Left ventricle myocardium inferior (tissue), 1 donor: Measurements from ENCODE around the gene DAD1. TPM values are rescaled to one million over a fixed set of nuclear protein-coding genes. Genes with fewer than 3 reads are reported as not detected.

Experiments
- DNase-seq: peaks from one replicate; pipeline ENCODE4 v3.0.0-alpha.2; 2020
- H3K27ac ChIP-seq: fragments of 200-600 bp; replicated peaks from 2 replicates; pipeline ENCODE4 v1.8.0; 2021
- H3K27me3 ChIP-seq: fragments of 200-600 bp; 2 replicates; pipeline ENCODE4 v1.8.0; 2021; ENCODE audit warnings: low read depth
- H3K36me3 ChIP-seq: fragments of 200-600 bp; 2 replicates; pipeline ENCODE4 v1.8.0; 2021
- H3K4me1 ChIP-seq: fragments of 200-600 bp; 2 replicates; pipeline ENCODE4 v1.8.0; 2021
- H3K4me3 ChIP-seq: fragments of 200-600 bp; 2 replicates; pipeline ENCODE4 v1.8.0; 2021; ENCODE audit warnings: mild to moderate bottlenecking, moderate library complexity
- H3K9me3 ChIP-seq: fragments of 200-600 bp; replicated peaks from 2 replicates; pipeline ENCODE4 v1.8.0; 2021
- CTCF ChIP-seq: fragments of 200-600 bp; IDR thresholded peaks from 2 replicates; pipeline ENCODE4 v1.8.0; 2021; ENCODE audit warnings: antibody characterized with exemption, mild to moderate bottlenecking, borderline replicate concordance
- intact Hi-C: fragments of 100-400 bp; cut with micrococcal nuclease; formaldehyde crosslinking; loops from one replicate; pipeline ENCODE4 v1.11.0; 2022
- total RNA-seq: library from RNA; stranded (reverse); fragmentation: NEBNext Ultra II Directional; extraction: Animal tissue kit (Norgen Biotek cat#: 25700); gene quantifications from one replicate; pipeline ENCODE4 v1.2.1, GENCODE V29; 2021
- donor health status: DM: no; HTN: yes; CAD: no; lungs with severe emphysema.

The DAD1 gene
- total RNA-seq, 1 donor from 2014 or later: 118 TPM

DNA sequence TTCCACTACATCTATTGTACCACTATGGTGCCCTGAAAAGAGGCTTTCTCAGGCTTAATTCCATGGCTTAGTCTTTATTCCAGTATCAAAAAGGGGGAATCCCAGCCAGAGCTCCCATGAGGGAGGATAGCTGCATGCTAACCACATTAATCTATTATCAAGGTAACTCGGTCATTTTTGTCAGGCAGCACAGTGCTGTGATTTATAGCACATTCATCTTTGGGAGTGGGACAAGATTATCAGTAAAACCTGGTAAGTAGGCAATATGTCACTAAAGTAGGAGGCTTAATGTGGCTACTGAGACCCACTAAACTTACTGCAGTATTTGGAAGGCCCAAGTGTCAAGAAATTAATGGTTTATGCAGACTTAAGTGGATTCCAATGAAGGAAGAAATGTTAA is 58.9 kb downstream of the DAD1 start:
- TF ChIP-seq CTCF: no peak
- H3K9me3 ChIP-seq: no peaks in the 10 kb centered on the region
- H3K4me1 ChIP-seq: peaks cover 15% of the 10 kb centered on the region
- intact Hi-C loops: no loop called here
- H3K27ac ChIP-seq: no peak overlapping the region
- no peak overlapping the region for H3K4me3 ChIP-seq
- no peak for DNase-seq
- no peaks in the 10 kb centered on the region for H3K27me3 ChIP-seq
- H3K36me3 ChIP-seq: no peaks in the 10 kb centered on the region

DNA sequence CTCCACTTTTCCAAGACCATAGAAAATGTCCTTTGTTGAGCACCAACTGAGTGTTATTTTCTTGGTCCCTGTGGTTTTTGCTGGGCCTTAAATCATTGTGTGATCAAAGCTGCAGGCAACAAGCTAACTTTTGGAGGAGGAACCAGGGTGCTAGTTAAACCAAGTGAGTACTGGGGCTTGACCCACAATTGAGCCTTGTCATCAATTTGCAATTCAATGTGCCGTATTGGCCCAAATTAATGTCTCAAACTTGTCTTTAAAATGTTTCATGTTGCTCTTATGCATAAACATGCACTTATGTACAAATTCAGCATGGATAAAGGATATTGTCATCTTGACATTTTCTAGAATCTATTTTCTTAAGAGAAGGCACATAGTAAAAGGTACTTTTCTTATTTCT is 62.3 kb downstream of the DAD1 start:
- Histone ChIP-seq H3K36me3 (no peaks in the 10 kb centered on the region), H3K27me3 (no peaks in the 10 kb centered on the region), H3K4me1 (peaks cover 2% of the 10 kb centered on the region), H3K27ac (no peak overlapping the region), H3K4me3 (no peak overlapping the region), H3K9me3 (no peaks in the 10 kb centered on the region)
- DNase-seq: no peak
- no peak for TF ChIP-seq CTCF
- intact Hi-C loops: no loop called here

DNA sequence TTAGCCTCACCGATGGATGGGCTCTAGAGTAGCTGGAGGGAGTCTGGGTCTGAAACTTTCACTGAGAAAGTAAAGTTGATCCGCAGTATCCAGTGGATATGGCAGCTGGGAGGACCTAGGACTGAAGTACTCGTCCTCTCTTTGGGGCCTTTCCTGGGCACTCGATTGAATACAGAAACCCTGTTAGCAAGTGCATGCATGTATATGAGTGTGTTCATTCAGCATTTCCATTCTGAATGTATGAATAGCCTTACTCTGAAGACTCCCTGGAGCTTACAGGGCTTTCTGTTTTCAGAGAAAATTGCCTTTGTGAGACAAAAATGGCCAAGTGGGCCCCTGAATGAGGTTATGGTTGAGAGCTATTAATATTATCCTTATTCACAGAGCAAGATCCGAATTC is 62.8 kb downstream of the DAD1 start:
- DNase-seq: no peak
- peaks cover 7% of the 10 kb centered on the region for H3K4me1 ChIP-seq
- no peaks in the 10 kb centered on the region for H3K9me3 ChIP-seq
- TF ChIP-seq CTCF: no peak
- H3K36me3 ChIP-seq: no peaks in the 10 kb centered on the region
- no peak overlapping the region for H3K4me3 ChIP-seq
- H3K27me3 ChIP-seq: no peaks in the 10 kb centered on the region
- H3K27ac ChIP-seq: no peak overlapping the region
- intact Hi-C loops: no loop called here

DNA sequence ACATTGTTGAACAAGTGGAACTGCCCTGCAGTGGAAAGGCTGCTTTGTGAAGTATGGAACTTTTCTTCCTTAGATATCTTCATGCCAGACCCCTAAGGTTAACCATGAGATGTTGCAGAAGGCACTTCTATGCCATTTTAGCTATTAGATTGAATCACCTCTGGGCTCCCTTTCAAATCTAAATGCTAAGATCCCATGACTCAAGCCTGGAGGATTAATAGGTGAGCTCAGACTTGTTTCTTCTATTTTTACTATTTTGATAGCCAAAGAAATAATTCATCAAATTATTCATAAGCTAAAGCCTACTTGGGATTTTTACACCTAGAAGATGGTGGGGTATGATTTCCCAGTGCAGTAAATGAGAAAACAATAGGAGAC is 64.3 kb downstream of the DAD1 start:
- H3K4me1 ChIP-seq: peaks cover 15% of the 10 kb centered on the region
- H3K36me3 ChIP-seq: no peaks in the 10 kb centered on the region
- intact Hi-C loops: no loop called here
- no peak for TF ChIP-seq CTCF
- no peak for DNase-seq
- H3K27me3 ChIP-seq: no peaks in the 10 kb centered on the region
- H3K4me3 ChIP-seq: no peak overlapping the region
- H3K27ac ChIP-seq: no peak overlapping the region
- H3K9me3 ChIP-seq: no peaks in the 10 kb centered on the region

DNA sequence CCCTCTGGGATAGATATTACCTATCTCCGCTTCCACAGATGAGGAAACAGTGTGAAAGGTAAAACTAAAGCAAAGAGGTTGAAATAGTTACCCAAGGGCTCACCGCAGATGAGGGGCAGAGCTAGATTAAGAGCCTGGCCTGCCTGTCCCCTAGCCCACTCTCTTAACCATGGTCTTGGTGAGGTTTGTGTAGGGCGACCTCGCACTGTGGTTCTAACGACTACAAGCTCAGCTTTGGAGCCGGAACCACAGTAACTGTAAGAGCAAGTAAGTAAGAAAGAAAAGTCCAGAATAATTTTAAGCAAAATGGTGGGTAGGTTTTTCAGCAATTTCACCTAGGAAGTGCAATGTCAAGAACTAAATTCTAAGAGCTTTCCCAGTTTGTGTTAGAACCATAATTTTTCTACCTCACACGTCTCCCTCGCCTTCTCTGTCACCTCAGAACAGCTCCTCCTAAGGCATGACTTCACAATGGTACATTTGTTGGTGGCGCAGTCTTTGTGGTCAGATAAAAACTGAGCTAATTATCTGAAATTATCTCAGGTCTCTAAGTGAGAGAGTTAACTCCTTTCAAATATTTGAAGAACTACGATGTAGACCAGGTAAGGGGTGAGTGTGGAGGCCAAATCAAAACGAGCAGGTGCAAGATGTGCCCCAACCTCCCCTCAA is 64.8 kb downstream of the DAD1 start:
- Histone ChIP-seq H3K27me3 (no peaks in the 10 kb centered on the region), H3K27ac (no peak overlapping the region), H3K4me3 (no peak overlapping the region), H3K4me1 (peaks cover 15% of the 10 kb centered on the region), H3K9me3 (no peaks in the 10 kb centered on the region), H3K36me3 (no peaks in the 10 kb centered on the region)
- no peak for DNase-seq
- no peak for TF ChIP-seq CTCF
- intact Hi-C loops: no loop called here
